HAP-1 (cell line): ENCODE data around the gene DIS3L2.
"Not testable (repeated sequence)": the region's sequence is repeated elsewhere in the genome, so short reads cannot be mapped to it uniquely, and the experiment has no call there.

Experiments
- DNase-seq, 2 experiments: peaks; one replicate each; pipeline ENCODE4 v3.0.0-alpha.2; 2016 to 2020; ENCODE audit warnings: low spot score in 2 of 2
- H3K27me3 ChIP-seq: fragments of 250-450 bp; sonication (Bioruptor Pico); 2 replicates; pipeline ENCODE4 v1.5.1; 2020; ENCODE audit warnings: low read depth, mild to moderate bottlenecking, moderate library complexity
- H3K36me3 ChIP-seq: fragments of 250-450 bp; sonication (Bioruptor Pico); replicated peaks from 2 replicates; pipeline ENCODE4 v1.5.1; 2020; ENCODE audit warnings: mild to moderate bottlenecking
- H3K4me1 ChIP-seq: fragments of 250-450 bp; sonication (Bioruptor Pico); 2 replicates; pipeline ENCODE4 v1.5.1; 2020; ENCODE audit warnings: mild to moderate bottlenecking
- H3K4me3 ChIP-seq: fragments of 250-450 bp; sonication (Bioruptor Pico); 2 replicates; pipeline ENCODE4 v1.5.1; 2020; ENCODE audit warnings: mild to moderate bottlenecking, moderate library complexity
- H3K9me3 ChIP-seq: fragments of 250-450 bp; sonication (Bioruptor Pico); 2 replicates; pipeline ENCODE4 v1.5.1; 2020; ENCODE audit warnings: mild to moderate bottlenecking, moderate library complexity
- in situ Hi-C: fragments of 300-500 bp; cut with MboI; formaldehyde crosslinking; loops from 3 replicates; pipeline ENCODE4 v1.14.3; 2020; ENCODE audit warnings: low sequenced_read_pairs, inconsistent platforms, mixed read lengths

DIS3L2 gene

DNA sequence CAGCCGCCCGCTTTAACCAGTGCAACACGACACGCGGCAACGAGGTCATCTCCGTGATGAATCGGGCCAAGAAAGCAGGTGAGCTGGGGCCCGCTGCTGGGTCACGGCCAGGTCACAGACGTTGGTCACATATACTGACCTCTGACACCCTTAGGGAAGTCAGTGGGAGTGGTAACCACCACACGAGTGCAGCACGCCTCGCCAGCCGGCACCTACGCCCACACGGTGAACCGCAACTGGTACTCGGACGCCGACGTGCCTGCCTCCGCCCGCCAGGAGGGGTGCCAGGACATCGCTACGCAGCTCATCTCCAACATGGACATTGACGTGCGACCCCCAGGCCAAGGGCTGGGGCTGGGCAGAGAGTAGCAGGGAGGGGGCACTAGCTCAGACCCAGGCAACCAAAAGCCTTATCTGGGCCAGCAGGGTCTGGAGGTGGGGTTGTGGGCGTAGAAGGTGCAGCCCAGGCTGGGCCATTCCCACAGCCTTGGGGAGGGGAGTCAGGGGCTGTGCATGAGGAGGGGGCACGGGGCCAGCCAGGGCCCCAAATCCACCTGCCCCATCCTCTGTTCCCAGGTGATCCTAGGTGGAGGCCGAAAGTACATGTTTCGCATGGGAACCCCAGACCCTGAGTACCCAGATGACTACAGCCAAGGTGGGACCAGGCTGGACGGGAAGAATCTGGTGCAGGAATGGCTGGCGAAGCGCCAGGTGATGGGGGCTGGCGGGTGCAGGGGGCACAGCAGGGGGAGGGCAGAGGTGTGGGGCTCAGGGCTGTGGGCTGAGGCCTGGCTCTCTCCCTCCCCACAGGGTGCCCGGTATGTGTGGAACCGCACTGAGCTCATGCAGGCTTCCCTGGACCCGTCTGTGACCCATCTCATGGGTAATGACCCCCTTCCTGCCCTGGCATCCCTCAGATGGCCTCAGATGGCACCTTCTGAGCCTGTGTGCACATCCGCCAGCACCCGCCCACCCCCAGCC lies 418.4 kb downstream of the DIS3L2 start:
- in situ Hi-C loops, H3K36me3 ChIP-seq, DNase-seq, H3K27me3 ChIP-seq, H3K4me1 ChIP-seq, H3K4me3 ChIP-seq, H3K9me3 ChIP-seq: not testable (repeated sequence)

DNA sequence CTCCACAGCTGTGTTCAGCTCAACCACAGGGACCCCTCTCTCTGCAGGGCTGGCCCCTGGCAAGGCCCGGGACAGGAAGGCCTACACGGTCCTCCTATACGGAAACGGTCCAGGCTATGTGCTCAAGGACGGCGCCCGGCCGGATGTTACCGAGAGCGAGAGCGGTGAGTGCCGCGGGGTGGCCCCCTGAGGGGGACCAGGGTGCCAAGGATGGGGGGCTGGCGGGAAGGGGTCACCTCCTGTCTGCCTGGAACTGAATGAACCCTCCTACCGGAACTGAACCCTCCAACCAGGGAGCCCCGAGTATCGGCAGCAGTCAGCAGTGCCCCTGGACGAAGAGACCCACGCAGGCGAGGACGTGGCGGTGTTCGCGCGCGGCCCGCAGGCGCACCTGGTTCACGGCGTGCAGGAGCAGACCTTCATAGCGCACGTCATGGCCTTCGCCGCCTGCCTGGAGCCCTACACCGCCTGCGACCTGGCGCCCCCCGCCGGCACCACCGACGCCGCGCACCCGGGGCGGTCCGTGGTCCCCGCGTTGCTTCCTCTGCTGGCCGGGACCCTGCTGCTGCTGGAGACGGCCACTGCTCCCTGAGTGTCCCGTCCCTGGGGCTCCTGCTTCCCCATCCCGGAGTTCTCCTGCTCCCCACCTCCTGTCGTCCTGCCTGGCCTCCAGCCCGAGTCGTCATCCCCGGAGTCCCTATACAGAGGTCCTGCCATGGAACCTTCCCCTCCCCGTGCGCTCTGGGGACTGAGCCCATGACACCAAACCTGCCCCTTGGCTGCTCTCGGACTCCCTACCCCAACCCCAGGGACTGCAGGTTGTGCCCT lies 419.9 kb downstream of the DIS3L2 start:
- H3K9me3 ChIP-seq, H3K4me1 ChIP-seq, H3K36me3 ChIP-seq, in situ Hi-C loops, H3K4me3 ChIP-seq, DNase-seq, H3K27me3 ChIP-seq: not testable (repeated sequence)

DNA sequence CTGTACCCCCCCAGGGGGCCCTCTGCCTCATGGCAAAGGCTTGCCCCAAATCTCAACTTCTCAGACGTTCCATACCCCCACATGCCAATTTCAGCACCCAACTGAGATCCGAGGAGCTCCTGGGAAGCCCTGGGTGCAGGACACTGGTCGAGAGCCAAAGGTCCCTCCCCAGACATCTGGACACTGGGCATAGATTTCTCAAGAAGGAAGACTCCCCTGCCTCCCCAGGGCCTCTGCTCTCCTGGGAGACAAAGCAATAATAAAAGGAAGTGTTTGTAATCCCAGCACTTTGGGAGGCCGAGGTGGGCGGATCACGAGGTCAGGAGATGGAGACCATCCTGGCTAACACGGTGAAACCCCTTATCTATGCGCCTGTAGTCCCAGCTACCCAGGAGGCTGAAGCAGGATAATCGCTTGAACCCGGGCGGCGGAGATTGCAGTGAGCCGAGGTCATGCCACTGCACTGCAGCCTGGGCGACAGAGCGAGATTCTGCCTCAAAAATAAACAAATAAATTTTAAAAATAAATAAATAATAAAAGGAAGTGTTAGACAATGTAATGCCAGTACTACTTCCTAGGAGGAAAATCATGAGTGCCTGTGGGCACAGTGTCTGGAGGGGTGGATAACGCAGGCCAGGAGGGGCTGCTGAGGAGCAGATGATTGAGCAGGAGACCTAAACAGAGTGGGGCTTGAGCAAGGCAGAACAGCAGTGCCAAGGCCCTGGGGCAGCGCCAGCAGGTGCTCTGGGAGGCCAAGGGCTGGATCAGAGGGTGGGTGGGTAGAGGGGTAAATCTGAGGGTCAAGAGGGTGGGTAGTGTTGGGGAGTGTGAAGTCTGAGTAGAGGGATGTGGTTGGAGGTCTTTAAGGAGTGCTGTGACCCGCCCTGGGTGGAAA lies 421.1 kb downstream of the DIS3L2 start:
- no peaks in the 10 kb centered on the region for H3K36me3 ChIP-seq
- no peaks in the 10 kb centered on the region for H3K9me3 ChIP-seq
- H3K27me3 ChIP-seq, result no peaks in the 10 kb centered on the region; the same call in none of the 2 replicates
- in situ Hi-C loops, result no loop called here
- H3K4me3 ChIP-seq, result no peak overlapping the region
- no peaks in the 10 kb centered on the region for H3K4me1 ChIP-seq
- no peak for DNase-seq

DNA sequence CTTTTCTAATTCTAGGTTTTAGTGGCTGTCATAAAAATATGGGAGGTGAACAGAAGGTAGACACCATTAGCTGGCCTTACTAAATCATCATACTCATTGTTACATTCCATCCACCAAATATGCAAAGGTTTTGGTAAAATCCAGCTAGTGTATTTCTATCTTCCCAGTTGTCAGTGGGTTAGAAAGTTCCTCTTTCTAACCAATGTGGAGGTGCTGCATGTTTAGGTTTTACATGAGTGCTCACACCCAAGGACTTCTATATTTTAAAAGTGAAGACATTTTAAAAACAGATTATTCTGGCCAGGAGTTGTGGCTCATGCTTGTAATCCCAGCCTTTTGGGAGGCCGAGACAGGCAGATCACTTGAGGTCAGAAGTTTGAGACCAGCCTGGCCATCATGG lies 423.0 kb downstream of the DIS3L2 start:
- in situ Hi-C loops, result no loop called here
- H3K4me3 ChIP-seq, result no peak overlapping the region
- no peak for DNase-seq
- no peaks in the 10 kb centered on the region for H3K4me1 ChIP-seq
- H3K9me3 ChIP-seq, result no peaks in the 10 kb centered on the region
- no peaks in the 10 kb centered on the region; the same call in none of the 2 replicates for H3K27me3 ChIP-seq
- H3K36me3 ChIP-seq, result no peaks in the 10 kb centered on the region

DNA sequence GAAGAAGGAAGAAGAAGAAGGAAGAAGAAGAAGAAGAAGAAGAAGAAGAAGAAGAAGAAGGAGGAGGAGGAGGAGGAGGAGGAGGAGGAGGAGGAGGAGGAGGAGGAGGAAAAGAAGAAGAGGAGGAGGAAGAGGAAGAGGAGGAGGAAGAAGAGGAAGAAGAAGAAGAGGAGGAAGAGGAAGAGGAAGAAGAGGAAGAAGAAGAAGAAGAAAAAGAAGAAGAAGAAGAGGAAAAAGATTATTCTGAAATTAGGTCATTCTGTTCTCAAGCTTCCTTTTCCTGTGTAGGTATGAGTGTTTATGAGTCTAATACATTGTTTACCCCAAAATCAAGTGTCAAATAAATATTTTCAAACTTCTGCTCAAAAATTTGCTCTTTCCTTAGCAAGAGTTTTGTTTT lies 423.5 kb downstream of the DIS3L2 start:
- H3K9me3 ChIP-seq, H3K4me3 ChIP-seq, H3K36me3 ChIP-seq, in situ Hi-C loops, H3K4me1 ChIP-seq, H3K27me3 ChIP-seq, DNase-seq: not testable (repeated sequence)

DNA sequence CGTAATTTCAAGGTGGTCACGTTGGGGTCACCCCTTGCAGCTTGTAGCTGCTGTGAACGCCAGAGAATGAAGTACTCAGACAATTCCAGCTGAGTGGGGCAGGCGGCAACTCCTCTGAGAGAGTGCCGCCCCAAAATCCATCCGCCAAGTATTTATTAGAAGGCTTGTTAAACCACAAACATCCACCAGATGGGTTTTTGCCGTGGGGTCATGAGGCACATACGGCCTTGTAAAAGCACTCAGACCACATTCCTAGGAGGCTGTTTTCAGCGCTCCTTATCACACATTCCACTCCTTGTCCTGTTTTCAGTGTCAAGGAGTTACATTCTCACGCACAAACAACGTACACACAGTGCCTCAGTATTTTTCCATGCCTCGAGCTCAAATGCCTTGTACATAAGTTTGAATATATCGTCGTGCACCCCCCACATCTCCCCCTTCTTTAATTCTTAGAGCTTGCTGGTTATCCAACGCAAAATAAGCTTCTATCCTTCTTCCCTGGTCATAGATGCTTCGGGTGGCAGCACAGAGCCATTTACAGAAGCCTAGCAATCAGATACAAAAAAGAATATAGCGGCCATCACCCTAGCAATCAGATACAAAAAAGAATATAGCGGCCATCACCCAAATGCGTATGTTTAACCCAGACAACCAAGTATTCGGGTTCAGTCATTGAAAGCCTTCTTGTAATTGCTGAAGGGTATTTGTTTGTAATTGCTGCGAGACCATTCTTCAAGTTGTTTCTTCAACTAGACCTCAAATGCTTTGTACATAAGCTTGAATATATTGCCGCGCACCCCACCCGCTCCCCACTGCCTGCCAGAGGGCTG lies 424.4 kb downstream of the DIS3L2 start:
- in situ Hi-C loops, result no loop called here
- H3K27me3 ChIP-seq, result no peaks in the 10 kb centered on the region; the same call in none of the 2 replicates
- no peak overlapping the region for H3K4me3 ChIP-seq
- H3K4me1 ChIP-seq, result peaks cover 4% of the 10 kb centered on the region; the same call in 1 of the 2 replicates
- H3K9me3 ChIP-seq, result no peaks in the 10 kb centered on the region
- H3K36me3 ChIP-seq, result no peaks in the 10 kb centered on the region
- DNase-seq, result no peak

DNA sequence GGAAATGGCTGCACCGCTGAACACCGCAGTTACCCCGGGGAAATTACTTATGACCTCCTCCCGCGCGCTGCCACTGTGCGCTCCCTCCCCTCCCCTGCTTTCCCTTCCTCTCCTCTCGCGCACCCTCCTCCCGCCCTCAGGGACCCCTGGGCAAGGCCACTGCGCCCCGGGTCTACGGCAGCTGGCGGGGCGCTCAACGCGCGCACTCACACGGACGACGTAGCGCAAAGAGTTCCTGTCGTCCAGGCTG lies 424.9 kb downstream of the DIS3L2 start:
- H3K4me3 ChIP-seq, result no peak overlapping the region
- in situ Hi-C loops, result no loop called here
- H3K27me3 ChIP-seq, result no peaks in the 10 kb centered on the region; the same call in none of the 2 replicates
- peaks cover 6% of the 10 kb centered on the region; the same call in 1 of the 2 replicates for H3K4me1 ChIP-seq
- no peaks in the 10 kb centered on the region for H3K36me3 ChIP-seq
- H3K9me3 ChIP-seq, result no peaks in the 10 kb centered on the region
- DNase-seq, result no peak
